DOHH2 (cell line): ENCODE results near the gene FN3KRP.

Source experiments
- CTCF ChIP-seq: fragments of 200-600 bp; sonication (generic); IDR thresholded peaks from one replicate; pipeline ENCODE4 v1.5.1; 2014; ENCODE audit warnings: antibody characterized with exemption, mild to moderate bottlenecking, low read depth, low read length; ENCODE audit not compliant: poor library complexity, severe bottlenecking
- EZH2phosphoT487 ChIP-seq: fragments of 200-600 bp; sonication (generic); IDR thresholded peaks from 2 replicates; pipeline ENCODE4 v1.6.1; 2017; ENCODE audit warnings: borderline replicate concordance, mild to moderate bottlenecking, antibody characterized with exemption, low read length, moderate library complexity, mixed read lengths

- TF ChIP-seq CTCF, result no peak
- no peak for TF ChIP-seq EZH2phosphoT487
Measured at GRCh38 chr17:82703935-82704865, 12.3 kb upstream of the FN3KRP start.
